Left renal pelvis (tissue), 4 donors: ENCODE measurements around the gene AFAP1L1. TPM values are rescaled to one million over a fixed set of nuclear protein-coding genes. Genes with fewer than 3 reads are reported as not detected.

Experiments
- DNase-seq, 4 donors: peaks; one replicate each; pipeline ENCODE4 v3.0.0-alpha.2; 2013; ENCODE audit warnings: low read depth in 4 of 4, low spot score in 3 of 4
- polyA plus RNA-seq, 4 donors: library from polyadenylated mRNA; unstranded; fragments of 120-200 nt; gene quantifications; one replicate each; pipeline ENCODE4 v1.2.1, GENCODE V29; 2013; ENCODE audit not compliant: insufficient read length in 4 of 4

AFAP1L1 gene
- 10 to 100 TPM; 15.0 to 19.3 (median 17.5) TPM for polyA plus RNA-seq

DNA sequence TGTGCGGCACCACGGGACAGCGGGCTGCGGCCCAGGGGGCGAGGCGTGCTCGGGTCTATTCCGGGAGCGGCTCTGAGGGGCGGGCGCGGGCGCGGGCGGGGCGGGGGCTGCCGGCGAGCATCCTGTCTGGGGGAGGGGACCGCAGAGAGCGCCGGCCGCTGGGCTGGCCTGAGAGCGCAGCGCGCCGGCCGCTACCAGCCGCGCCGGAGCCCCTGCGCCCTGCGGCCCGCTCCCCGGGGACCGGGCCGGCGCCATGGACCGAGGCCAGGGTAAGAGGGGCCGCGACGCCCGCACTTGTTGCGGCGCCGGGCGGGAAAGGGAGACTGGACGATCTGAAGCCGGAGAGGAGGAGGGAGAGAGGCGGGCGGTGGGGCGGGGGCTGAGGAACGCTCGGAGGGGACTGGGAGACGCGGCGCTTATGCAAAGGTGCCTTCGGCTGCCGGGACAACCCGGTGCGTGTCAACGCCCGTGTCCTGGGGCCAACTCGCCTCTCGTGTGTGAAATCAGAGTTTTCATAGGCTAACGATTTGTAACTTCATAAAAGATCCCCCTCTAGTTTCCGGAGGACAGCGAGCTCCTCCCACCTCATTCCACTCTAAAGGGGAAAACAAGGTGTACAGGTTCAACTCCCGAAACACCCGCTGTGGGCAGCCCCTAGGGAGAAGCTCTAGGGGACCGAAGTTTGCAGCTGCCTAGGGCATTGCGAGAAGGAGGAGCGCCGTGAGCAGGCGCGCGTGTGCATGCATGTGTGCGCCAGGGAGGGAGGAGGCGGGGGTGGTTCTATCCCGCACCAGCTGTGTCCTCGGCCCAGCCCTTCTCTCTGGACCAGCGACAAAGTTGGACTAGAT, at the start of gene AFAP1L1:
Gene AFAP1L1, plus strand, starts transcription at position 144 of the 848 bp plus-strand sequence. Its CDS starts 110 bp downstream, at position 254.
- DNase-seq, result peak in 1 of 4 donors; percentile 34

DNA sequence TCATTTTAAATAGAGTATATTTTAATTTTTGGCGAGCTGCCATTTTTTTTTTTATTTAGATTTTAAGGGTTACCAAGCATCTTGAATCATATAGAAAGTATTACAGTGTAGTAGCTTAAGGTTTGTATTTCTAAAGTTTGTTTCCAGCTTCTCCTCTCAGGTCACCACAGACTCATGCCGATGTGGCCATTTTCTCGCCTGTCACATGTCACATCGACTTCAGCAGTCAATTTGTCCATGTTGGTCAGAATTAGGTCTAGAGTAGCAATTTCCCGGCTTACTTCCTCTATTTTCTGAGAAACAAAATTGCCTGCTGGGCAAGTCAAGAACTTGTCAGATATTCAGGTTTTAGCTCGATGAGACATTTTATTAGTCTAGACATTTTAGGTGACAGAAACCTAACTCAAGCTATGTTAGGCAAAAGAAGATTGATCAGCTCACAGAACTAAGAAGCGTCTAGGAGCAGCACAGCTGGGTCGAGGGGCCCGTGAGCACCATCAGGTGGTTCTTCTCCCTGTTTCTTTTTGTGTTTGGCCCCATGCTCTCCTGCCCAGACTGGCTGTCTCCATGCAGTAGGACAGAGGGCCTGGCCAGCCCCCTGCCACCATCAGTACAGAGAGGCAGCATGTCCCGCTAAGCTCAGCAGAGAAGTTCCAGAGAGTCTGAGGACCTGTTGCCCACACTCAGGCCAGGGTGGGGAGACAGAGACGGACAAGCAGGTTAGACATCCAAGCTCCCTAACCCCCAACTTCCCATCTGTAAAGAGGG, 48.4 kb upstream of the AFAP1L1 start:
- DNase-seq, result no peak

DNA sequence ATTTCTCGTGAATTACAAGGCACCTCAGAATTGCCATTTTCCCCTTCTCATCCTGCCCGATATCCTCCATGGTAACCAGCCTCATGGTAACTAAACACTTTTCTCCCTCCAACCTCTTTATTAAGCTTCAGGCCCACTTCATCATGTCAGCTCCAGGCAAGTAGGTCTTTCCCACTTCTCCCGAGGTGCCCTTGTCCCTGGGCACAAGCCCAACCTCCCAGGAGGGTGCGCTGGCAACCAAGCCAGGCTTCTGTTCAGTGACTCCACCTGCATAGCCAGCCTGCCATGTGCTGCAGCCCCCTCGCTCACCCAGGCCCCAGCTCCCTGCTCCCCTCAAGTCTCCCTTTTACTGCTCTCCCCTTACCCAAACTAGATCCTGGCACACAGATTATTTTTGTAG, 47.4 kb upstream of the AFAP1L1 start:
- DNase-seq, result no peak

DNA sequence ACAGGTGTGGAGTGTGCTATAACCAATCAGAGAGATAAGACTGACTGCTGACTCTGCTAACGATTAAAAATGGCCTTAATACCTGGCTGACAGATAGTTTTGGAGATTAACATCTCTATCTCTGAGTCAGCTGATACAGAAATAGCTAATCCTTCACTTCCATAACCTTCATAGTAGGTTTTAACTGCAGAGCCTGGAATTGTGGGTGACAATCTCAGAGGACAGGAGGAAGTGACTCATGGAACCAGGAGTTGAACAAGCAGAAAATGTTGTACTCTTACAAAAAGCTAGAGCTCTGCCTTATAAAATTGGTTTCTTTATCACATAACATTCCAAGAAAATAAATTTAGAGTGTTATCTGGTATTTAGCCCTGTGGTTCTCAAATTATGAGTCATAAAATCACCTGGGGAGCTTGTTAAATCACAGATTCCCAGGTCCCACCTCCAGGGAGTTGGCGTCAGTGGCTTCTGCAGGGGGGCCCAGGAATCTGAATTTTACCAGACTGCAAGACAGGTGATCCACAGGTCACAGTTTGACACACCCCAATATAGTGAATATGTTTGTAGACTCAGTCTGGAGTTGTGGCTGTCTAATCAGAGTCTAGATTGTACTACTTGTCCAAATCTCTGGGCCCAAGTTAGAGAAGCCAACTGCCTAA, 44.4 kb upstream of the AFAP1L1 start:
- DNase-seq, result no peak

DNA sequence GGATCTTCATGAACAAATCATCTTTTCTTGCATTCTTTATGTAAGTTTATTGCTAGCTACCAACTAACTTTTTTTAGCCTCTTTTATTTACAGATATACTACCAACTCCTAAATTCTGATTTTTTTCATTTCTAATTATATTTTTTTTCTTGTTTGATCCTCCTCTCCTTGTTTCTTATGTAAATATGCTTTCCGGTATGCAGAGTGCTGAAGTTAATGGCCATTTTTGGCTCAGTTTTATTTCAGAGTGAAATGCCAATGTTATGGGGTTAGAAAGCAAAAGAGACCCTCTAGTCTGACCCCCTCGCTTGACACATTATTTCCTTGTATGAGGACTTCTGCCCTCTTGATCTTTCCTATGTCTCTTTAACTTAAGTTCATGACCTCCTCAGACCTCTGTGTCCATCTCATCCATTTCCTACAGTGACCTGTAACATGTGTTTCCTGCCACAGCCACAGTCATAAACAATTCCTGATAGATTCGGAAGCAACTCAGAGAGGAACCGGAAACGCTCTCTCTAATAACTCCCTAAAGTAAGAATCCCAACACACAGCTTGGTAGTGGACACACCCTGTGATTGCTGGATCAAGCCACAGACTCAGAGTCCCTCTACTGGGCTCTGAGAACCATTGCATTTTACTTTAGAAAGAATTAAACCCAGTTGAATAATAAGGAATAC, 42.9 kb upstream of the AFAP1L1 start:
- DNase-seq, result peak in 3 of 4 donors; percentile 9 to 14 (median 14)

DNA sequence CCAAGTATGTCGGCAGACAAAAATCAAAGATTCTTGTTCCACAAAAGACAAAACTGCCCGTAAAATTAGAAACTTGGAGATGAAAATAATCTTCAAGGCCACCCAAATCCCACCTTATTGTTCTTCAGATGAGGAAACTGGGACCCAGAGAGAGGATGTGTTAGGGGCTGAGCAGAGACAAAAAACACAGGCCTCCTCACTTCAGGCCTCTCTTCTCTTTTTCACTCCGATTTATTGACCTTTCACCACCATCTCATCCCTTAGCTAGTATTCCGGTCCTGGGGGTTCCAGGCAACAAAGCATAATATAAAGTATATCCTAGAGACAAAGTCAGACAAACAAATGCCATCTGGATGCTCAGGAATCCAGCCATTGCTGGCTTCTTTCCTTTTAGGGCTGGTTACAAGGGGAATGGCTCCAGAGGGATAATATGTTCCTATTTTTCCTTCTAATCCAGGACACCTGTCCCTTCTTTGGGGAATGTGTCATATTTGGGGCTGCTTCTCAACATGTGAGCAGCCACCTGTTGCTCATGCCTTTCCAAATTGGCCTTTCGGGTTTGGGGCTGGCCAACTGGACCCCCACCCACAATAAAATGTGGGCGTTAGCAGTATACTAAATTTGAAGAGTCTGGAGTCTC, 42.2 kb upstream of the AFAP1L1 start:
- no peak for DNase-seq

DNA sequence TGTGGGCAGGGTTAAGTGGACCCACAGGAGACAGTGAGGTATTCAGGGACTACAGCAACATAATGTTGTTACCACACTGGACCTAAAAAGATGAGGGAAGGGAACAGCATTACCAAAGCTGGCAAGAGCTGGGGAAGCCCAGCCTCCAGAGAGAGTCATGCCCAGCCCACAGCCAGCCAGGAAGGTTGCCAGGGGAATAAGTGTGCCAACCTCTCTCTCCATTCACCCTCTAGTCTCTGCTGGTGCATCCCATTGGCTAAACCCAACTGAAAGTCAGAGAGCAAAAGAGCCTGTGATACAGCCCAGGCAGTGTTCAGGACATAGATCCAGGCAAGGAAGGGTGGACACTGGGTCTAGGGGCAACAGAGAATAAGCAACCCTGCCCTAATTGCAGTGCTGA, 35.8 kb upstream of the AFAP1L1 start:
- no peak for DNase-seq

DNA sequence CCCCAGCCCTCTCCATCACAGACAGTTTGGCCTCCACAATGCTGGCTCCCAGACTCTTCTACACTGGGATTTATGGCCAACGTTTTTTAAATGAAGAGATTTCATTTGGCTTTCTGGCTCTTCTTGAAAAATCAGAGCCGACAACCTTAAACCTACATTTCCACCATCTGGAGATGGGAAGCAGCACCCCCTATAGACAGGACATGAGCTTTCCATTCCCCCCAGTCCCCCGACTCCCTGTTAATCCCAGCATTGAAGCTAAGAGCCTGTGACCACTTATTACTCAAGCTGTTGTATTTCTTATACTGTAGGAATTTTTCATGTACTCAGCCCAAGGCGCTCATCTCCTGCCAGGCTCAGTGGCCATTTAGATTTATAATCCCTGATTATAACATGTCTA, 34.0 kb upstream of the AFAP1L1 start:
- DNase-seq, result no peak

DNA sequence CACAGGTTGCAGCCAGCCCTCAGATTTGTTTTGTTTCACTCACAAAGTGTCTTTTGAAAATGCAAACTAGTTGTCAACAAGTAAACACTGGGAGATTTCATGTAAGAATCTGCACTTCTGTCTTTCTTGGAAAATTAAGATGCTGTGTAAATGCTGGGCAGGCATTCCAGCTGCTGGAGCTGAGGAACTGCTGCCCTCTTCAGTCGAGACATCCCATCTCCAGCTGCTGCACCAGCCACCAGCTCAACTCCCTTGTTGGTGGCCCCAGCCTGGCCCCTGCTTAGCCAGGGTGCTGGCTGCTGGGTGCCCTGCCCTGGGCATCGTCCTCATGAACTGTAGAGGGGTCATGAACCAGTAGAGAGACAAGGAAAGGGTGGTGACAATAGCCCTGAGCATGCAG, 33.1 kb upstream of the AFAP1L1 start:
- DNase-seq, result no peak

DNA sequence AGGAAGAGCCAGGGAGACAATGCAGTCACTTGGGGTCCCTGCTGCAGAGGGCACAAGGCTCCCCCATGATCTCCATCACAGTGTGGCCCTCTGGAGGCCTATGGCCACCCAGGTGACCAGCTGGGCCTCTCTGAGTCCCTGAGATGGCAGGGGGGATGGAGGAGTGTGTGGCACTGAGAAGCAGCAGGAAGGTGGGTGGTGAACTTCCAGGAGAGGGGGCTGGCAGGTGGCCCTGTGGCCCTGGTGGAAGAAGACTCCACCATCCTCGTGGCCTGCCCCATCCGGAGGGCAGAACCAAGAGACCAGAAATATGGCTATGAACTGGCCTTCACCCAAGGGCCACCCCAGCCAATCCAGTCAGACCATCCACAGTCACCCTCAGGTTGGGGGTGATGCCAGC, 31.7 kb upstream of the AFAP1L1 start:
- no peak for DNase-seq

DNA sequence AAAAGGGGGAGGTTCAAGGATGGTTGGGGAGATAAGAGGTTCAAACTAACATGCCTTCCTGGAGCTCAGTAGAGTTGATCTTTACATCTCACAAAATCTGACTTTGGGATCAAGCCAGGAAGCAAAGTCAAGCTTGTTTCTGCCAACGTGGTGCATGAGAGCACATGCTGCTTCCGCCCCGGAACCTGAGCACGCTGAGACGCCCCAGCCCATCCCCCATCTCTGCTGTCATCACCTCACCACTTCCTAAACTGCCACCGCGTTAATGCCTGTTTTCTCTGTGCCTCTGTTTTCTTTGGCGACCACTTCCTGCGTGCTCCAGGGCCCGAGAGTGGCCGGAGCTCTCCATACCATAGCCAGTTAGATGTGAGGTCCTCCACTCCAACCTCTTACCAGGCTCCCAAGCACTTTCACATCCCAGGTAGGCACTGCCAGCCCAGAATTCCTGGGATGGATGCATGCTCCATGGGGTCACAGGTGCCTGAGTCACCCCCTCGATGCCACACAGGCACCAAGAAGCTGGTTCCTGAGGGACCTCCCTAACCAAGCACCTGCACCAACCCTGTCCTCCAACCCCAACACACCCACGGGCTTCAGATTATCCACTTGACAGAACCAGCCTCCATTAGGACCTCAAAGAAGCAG, 31.2 kb upstream of the AFAP1L1 start:
- DNase-seq, result no peak

DNA sequence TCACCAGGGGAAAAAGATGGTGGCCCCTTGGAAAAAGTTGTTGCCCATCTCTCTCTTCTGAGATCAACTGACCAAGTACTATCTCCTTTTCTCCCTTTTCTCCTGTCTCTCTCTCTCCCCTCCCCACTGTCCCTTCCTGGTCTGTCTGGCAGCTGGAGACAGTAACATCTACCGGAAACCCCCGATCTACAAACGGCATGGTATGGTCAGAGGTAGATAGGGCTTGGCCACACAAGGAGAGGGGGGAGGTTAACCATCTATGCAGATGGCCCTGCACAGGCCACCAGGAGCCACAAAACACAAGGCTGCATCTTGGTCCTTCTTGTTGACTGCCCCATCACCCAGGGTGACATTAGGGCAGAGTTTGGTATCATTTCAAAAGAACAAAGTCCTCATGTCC, 29.3 kb upstream of the AFAP1L1 start:
- no peak for DNase-seq

DNA sequence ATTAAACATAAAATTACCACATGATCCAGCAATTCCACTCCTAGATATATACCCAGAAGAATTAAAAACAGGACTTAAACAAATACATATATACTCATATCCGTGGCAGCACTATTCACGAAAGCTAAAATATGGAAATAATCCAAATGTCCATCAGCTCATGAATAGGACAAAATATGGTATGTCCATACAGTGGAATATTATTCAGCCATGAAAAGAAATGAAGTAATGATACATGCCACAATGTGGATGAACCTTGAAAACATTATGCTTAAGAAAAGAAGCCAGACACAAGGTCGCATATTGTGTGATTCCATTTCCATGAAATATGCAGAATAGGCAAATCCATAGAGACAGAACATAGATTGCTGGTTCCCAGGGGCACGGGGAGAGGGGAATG, 24.8 kb upstream of the AFAP1L1 start:
- DNase-seq, result no peak

DNA sequence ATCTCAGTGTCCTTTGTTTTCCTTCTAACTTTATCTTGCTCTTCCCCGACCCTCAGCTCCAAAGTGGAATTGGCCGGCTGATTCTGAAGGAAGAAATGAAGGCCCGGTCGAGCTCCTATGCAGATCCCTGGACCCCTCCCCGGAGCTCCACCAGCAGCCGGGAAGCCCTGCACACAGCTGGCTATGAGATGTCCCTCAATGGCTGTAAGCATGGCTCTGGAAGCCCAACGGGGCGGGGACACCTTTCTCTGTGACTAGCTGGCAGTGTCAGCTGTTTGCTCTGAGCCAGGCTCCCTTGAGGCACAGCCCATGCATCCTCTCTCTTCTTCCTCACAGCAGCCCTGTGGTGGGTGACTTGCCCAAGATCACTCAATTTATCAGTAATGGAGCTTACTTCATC, 23.9 kb upstream of the AFAP1L1 start:
- no peak for DNase-seq

DNA sequence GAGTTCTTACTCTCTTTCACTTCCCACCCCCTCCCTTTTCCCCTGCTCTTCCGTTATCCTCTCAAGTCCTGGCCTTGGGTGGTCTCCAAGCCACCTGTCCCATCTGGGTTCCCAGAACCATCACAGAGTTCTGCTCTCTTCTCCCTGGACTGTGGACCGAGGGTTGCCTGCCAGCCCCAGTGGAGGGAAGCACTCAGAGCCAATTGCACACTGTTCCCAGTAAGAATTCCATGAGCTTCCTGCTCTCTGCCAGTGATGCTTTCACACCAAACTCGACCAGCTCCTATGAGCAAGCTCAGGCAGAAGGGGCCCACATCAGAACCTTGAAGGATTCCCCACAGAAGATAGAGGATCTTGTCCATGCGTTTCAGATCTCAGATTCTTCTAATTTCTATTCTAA, 20.1 kb upstream of the AFAP1L1 start:
- no peak for DNase-seq

DNA sequence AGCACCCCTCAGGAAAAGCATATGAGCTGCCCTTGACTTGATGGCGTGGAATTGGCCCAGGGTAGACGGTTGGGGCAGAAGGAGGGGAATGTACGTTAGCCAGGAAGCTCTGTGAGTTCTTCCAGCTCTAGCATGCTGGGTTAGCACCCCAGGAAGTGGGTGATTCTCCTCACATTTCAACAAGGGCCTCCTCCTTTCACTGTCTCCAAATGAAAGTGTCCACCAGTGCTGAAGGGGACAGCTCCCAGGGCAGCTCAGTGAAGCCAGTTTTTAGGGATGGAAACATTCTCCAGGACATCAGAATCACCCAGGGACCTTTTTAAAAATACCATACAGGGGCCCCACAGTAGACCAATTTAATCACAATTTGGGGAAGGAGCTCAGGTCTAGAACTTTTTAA, 17.2 kb upstream of the AFAP1L1 start:
- DNase-seq, result peak in 1 of 4 donors; percentile 10

DNA sequence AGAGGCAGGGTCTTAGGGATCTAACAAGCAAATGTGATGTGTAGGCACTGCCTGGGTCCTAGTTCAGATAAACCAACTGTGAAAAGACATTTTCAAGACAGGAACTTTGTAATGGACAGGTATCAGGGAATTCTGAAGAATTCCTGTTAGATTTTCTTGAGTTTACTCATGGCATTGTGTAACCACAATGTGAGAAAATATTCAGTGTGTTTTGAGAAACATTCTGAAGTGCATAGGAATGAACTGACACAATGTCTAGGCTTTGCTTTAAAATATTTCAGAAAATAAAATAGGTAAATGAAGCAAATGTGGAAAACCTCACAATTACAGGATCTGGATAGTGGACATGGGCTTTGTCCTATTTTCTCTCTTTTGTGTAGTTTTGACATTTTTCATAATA, 15.2 kb upstream of the AFAP1L1 start:
- DNase-seq, result no peak

DNA sequence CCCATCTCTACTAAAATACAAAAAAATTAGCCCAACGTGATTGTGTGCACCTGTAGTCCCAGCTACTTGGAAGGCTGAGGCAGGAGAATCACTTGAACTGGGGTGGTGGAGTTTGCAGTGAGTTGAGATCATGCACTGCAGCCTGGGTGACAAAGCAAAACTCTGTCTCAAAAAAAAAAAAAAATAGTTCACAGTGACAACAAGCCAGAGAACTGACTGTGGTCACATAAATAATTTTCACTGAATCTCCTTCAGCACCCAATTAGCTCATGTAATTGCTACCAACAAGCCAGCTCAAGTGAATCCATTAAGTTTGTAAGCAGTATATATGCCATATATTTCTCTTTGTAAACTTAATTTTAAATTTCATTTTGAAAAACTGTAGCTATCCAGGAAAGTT, 14.5 kb upstream of the AFAP1L1 start:
- DNase-seq, result no peak

DNA sequence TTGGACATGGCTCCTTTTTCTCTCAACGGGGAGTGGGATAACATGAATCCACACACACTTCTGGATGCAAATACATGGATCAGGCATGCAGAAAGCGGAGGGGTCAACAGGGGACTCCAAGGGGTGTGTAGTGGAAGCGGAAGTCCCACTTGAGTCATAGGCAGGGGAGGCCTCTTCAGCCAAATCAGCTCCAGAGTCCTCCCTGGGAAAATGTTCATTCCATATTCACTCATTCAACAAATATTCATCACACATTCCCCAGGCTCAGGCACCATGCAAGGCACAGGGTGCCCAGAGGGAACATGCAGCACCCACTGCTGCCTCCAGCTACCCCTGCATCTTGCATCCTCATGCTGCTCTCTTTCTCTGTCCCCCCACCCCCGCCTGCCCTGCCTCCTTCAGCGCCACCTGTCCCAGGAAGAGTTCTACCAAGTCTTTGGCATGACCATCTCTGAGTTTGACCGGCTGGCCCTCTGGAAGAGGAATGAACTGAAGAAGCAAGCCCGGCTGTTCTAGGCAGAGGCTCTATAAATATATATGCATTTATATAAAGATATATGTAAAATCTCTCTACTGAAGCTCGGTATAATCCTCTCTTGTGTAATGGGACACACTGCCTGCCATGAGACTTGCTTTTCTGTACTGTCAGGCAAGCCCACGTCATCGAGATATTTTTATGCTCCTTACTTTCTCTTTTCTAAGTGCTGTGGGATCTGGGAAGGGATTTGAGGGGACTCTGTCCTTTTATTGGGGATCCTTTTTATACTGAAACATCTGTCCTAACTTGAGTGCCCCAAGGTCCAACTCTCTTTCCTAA, 13.6 kb upstream of the AFAP1L1 start:
- no peak for DNase-seq
